CD4-positive, alpha-beta T cell treated with Interleukin-12 subunit alpha and Interleukin-12 subunit beta, for 1 hour (primary cell): ENCODE measurements around the gene RNU1-2.
"Not testable (repeated sequence)": the region's sequence is repeated elsewhere in the genome, so short reads cannot be mapped to it uniquely, and the experiment has no call there.

Source experiments
- DNase-seq: peaks from one replicate; pipeline ENCODE4 v3.0.0-alpha.2; 2020

RNU1-2 gene

GRCh38 chr1:16888860-16889816 is 6.6 kb upstream of the RNU1-2 start:
- peak; percentile 69 for DNase-seq

- not testable (repeated sequence) for DNase-seq
Observed at GRCh38 chr1:16890539-16891021, 5.2 kb upstream of the RNU1-2 start.

GRCh38 chr1:16891057-16891456 is 4.7 kb upstream of the RNU1-2 start:
- not testable (repeated sequence) for DNase-seq

- not testable (repeated sequence) for DNase-seq
Observed at GRCh38 chr1:16892978-16893525, 2.7 kb upstream of the RNU1-2 start.

- DNase-seq, result not testable (repeated sequence)
Observed at GRCh38 chr1:16893796-16894195, 2.0 kb upstream of the RNU1-2 start.

- DNase-seq, result not testable (repeated sequence)
Observed at GRCh38 chr1:16894338-16894737, 1.4 kb upstream of the RNU1-2 start.

GRCh38 chr1:16895233-16895597 is 565 bp upstream of the RNU1-2 start:
- DNase-seq, result not testable (repeated sequence)

GRCh38 chr1:16896316-16897055 is 706 bp downstream of the RNU1-2 start:
- peak; percentile 77 for DNase-seq

GRCh38 chr1:16897653-16898052 is 1.9 kb downstream of the RNU1-2 start:
- DNase-seq, result not testable (repeated sequence)

GRCh38 chr1:16898298-16898697 is 2.5 kb downstream of the RNU1-2 start:
- DNase-seq, result not testable (repeated sequence)

GRCh38 chr1:16899020-16899419 is 3.2 kb downstream of the RNU1-2 start:
- DNase-seq, result not testable (repeated sequence)

GRCh38 chr1:16900751-16901150 is 5.0 kb downstream of the RNU1-2 start:
- no peak for DNase-seq

GRCh38 chr1:16901371-16901770 is 5.6 kb downstream of the RNU1-2 start:
- not testable (repeated sequence) for DNase-seq

GRCh38 chr1:16903054-16903453 is 7.3 kb downstream of the RNU1-2 start:
- DNase-seq, result no peak

- DNase-seq, result no peak
Observed at GRCh38 chr1:16903458-16903796, 7.6 kb downstream of the RNU1-2 start.

- DNase-seq, result peak; percentile 100
Observed at GRCh38 chr1:16904560-16905109, 8.9 kb downstream of the RNU1-2 start.

GRCh38 chr1:16905110-16905867 is 9.5 kb downstream of the RNU1-2 start:
- DNase-seq, result peak; percentile 56

- DNase-seq, result no peak
Observed at GRCh38 chr1:16905868-16906702, 10.3 kb downstream of the RNU1-2 start.

- DNase-seq, result no peak
Observed at GRCh38 chr1:16906873-16907272, 11.1 kb downstream of the RNU1-2 start.

GRCh38 chr1:16907870-16908758 is 12.3 kb downstream of the RNU1-2 start:
- DNase-seq, result no peak
